Iris pigment epithelial cell (primary cell): ENCODE measurements around the gene PCBP3.
A peak's percentile ranks its signal among the peaks of the same experiment; 100 is the strongest.
"Not testable (repeated sequence)": the region's sequence is repeated elsewhere in the genome, so short reads cannot be mapped to it uniquely, and the experiment has no call there.

Experiments
- DNase-seq: peaks from one replicate; pipeline ENCODE4 v3.0.0-alpha.2; 2011; ENCODE audit warnings: low read depth

PCBP3 gene

GRCh38 chr21:45678790-45679189, 35.3 kb downstream of the PCBP3 start:
- not testable (repeated sequence) for DNase-seq

DNA sequence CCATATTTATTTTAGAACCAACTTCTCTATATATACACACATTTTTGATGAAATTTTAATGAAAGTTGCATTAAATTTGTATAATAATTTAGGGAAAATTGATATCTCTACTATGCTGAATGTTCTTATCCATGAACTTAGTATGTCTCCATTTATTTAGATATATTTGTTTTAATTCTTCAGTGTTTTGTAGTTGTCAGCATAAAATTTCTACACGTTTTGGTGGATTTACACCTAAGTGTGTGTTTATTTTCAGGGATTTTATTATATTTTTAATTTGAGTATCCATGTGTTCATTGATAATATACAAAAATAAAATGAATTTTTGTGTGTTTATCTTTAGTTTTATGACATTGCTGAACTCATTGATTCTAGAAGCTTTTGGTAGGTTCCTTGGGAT, 36.7 kb downstream of the PCBP3 start:
- no peak for DNase-seq

DNA sequence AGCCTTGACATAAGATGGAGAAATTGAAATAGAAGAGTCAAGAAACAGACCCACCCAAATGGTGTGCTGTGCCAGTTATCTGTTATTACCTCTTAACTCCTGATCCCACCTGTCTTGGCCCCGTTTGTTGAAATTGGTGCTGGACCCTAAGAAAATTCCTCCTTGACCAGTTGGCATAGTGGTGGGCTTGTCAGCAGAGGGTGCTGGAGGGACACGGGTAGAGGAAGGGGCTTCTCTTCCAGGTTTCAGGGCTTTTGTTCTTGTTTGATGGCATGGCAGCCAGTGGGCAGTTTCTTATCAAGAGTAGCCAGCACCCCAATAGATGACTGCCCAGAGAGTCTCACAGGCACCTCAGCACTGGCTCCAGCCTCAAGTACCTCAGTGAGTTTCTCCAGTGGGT, 51.6 kb downstream of the PCBP3 start:
- no peak for DNase-seq

DNA sequence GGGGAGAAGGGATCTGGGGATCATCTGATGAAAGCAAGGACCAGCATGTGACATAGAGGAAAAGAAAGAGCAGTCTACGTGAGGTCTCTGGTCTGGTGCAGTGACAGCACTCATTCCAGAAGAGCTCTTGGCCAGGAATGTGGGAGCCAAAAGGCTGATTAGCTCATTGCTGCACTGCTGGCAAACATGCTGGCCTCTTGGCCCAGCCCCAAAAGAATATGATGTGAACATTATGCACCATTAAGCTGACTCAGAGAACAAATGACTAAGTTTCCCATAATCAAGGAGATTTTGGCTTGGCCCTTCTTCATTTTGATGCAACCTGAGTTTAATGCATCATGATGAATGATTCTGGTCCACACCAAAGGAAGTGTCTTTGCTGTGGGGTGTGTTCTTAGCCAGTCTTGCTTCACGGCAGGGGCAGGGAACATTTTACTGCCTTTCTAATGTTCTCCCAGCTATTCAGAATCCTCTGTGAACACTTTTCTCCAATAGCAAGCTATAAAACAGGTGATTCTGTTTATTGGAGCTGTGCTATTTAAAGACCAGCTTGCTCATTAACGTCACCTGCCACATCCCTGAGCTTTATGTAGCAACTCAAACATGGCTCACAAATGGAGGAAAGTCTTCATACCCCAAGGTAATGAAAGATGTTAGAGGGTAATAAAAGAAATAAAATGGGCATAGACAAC, 55.1 kb downstream of the PCBP3 start:
- peak; percentile 97 for DNase-seq

DNA sequence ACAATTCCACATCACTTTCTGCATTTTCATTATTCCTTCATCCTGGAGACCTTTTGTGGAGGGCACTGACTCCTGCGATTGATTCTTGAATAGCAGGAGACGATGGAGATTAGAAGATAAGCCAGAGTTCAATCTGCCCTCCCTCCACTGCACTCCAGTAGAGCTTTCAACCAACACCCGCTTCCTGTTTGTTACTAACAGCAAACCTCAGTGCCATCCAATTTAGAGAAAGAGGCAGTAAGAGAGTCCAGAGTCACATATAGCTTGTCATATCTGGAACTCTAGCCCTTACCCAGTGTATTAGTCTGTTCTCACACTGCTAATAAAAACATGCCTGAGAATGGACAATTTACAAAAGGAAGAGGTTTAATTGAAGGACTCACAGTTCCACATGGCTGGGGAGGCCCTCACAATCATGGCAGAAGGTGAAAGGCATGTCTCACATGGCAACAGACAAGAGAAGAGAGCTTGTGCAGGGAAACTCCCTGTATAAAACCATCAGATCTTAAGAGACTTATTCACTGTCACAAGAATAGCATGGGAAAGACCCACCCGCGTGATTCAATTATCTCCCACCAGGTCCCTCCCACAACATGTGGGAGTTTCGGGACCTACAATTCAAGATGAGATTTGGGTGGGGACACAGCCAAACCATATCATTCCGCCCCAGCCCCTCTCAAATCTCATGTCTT, 55.9 kb downstream of the PCBP3 start:
- DNase-seq = no peak

DNA sequence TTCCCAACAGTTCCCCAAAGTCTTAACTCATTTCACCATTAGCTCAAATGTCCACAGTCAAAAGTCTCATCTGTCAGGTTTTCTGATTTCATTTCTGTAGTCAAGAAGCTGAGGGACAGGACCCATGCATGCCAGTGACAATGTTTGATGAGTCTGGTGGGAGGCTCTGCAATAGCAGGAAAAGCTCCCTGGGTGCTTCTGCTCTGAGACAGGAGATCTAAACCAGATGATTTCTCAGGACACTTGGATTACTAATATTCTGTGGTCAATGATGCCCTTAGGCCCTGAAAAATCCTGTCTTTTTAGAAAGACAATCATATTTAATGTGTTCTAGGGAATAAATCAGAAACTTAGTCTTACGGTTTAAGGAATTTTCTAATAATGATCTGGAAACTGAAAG, 56.4 kb downstream of the PCBP3 start:
- no peak for DNase-seq

GRCh38 chr21:45700461-45700860, 56.9 kb downstream of the PCBP3 start:
- DNase-seq = no peak

DNA sequence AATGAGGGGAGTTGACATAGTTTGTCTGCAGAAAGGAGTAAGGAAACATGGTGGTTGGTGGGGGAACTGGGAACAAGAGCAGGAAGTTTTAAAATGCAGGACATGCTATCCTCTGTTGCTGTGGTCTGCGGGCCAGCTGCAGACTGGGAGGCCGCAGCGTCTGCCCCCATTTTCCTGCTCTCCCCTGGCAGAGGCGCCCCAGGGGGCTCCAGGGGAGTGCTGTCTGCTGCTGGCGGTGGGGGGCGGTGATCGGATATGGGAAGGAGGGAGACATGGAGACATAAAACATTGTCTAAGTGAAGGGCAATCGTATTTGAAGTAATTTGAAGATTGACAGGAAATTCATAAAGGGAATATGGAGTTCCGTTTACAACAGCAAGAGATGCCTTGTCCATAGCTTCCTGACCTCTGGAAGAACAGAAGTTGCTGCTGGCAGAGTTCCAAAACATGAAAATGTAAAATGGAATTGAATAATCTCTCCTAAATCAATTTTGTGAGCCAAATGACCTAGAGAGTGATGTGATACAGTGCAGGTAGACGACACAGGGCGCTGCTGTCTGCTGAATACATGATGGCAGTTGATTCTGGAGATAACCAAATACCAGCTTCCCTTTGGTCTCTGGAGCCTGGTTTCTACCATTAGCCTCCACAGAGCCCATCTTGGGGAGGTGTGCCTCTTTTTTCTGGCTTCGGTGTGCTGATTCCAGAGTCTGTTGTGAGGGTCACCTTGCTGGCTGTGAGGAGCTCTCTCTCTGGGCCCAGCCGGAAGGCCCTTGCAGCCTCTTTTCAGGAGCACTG, 61.0 kb downstream of the PCBP3 start:
- DNase-seq = no peak

DNA sequence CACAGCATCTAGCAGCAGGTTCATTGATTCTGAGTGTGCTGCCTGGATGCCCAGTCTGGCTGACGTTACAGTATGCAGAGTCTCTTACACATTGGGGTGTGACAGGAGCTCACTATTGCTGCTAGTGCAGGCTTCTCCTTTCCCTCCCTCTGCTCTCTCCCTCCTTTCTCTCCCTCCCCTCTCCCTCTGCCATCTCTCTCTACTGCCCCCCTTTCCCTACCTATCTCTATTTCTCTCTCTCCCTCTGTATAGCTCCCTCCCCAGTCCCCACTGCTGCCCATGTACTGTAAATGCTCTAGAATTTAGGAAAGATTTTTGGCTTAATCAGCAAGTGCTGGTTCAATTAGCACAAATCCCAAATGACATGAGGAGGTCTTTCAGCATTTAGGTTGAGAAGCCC, 62.8 kb downstream of the PCBP3 start:
- no peak for DNase-seq

- peak; percentile 16 for DNase-seq
Measured at GRCh38 chr21:45709173-45709572, 65.6 kb downstream of the PCBP3 start.

GRCh38 chr21:45709696-45710268, 66.3 kb downstream of the PCBP3 start:
- no peak for DNase-seq

DNA sequence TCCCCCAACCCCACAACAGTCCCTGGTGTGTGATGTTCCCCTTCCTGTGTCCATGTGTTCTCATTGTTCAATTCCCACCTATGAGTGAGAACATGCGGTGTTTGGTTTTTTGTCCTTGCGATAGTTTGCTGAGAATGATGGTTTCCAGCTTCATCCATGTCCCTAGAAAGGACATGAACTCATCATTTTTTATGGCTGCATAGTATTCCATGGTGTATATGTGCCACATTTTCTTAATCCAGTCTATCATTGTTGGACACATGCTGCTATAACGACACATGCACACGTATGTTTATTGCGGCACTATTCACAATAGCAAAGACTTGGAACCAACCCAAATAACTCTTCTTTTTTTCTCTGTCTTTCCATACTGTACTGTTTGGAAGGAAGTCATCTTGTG, 66.8 kb downstream of the PCBP3 start:
- DNase-seq = not testable (repeated sequence)

DNA sequence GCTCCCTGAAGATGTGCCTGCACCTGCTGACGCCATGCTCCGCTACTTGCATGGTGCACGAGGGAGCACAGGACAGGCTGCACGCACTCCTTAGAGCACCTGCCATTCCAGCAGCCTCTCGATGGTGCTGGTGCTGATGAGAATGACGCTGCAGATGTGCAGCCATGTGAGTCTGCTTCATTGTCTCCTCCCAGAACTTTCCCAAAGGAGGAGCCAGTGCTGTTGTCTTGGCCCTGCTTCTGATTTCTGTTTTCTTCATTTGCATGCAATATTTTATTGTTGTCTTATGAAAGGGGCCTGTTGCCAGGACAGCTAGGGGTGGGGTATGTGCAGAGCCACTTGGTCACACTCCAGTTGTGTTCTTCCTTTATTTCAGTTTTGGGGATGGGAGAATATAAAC, 70.1 kb downstream of the PCBP3 start:
- DNase-seq = no peak

DNA sequence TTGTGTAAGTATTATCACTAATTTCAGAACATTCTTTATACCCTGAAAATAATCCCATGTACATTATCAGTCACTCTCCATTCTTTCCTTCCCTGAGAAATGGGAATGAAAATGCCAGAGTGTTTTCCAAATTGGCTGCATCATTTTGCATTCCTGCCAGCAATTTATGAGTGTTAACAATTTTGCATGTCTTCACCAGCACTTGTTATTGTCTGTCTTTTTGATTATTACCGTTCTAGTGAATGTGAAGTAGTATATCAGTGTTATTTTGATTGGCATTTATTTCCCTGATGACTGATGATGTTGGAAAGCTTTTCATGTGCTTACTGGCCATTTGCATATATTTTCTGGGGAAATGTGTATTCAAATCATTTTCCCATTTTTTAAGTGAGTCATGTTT, 71.9 kb downstream of the PCBP3 start:
- DNase-seq = no peak

DNA sequence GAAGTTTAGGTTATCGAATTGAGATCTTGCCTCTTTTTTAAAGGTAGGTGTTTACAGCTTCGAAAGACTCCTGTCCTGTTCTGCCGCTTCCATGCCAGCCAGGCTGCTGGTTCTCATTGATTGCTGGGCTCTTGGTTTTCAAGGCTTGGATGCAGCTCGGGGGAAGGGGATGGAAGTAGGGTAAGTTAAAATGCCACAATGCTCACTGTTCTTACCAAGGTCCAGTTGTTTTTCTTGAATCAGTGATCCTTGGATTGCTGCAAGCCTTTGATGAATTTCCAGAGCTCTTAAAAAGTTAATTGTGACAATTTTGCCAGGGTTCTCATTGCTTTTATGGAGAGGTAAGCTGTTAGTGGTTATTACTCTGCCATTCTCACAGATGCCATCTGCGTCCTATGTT, 74.9 kb downstream of the PCBP3 start:
- no peak for DNase-seq

DNA sequence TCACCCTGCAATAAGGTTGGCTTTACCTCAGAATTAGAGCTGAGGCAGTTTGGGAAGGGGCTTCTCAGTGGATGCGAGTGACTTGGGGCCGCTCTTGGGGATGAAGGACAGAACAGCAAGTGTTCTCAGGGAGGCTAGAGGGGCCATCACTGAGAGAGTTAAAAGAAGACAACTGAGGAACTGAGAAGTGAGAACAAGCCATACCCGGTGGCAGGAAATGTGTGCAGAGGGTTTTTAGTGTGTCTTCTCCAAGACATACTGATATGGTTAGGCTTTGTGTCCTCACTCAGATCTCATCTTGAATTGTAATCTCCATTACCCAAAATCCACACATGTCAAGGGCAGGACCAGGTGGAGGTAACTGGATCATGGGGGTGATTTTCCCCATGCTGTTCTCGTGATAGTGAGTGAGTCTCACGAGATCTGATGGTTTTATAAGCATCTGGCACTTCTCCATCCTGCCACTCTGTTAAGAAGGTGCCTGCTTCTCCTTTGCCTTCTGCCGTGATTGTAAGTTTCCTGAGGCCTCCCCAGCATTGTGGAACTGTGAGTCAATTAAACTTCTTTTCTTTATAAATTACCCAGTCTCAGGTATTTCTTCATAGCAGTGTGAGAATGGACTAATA, 75.8 kb downstream of the PCBP3 start:
- no peak for DNase-seq

DNA sequence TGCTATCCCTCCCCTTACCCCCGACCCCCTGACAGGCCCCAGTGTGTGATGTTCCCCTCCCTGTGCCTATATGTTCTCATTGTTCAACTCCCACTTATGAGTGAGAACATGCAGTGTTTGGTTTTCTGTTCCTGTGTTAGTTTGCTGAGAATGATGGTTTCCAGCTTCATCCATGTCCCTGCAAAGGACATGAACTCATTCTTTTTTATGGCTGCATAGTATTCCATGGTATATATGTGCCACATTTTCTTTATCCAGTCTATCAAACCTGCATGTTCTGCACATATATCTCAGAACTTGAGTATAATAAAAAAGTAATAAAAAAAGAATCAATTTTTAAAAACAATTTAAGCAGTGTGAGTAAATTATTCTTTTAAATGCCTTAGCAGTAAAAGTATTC, 76.7 kb downstream of the PCBP3 start:
- DNase-seq = not testable (repeated sequence)

GRCh38 chr21:45721671-45722070, 78.1 kb downstream of the PCBP3 start:
- no peak for DNase-seq

- DNase-seq = no peak
Measured at GRCh38 chr21:45723049-45723958, 79.8 kb downstream of the PCBP3 start.

DNA sequence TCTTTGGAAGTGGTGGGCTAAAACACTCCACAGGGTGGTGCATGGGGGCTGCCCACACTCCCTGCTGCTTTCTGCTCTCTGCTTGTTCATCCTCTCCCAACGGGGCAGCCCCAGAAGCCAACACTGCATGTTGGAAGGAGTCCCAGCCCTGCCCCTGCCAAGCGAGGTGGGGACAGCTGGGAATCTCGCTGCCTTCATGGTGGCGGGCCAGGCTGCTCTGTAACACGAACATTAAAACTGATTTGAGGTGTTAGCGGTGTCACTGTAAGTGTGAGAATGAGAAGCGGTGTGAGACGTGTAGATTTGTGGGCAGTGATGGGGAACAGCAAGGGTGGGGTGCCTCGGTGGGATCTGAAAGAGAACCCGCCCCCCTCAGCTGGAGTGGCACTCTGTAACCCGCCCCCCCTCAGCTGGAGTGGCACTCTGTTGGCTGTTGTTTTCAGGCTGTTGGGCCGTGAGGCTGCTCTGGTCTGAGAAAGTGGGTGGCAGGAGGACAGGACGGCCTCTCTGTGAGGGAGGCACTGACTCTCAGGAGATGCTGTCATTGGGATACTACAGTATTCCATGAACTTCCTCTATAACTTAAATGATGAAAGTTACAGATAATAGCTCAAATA, 80.9 kb downstream of the PCBP3 start:
- no peak for DNase-seq
